Activated CD4-positive, alpha-beta T cell treated with anti-CD3 and anti-CD28 coated beads, Interleukin-2, amount 50 U/mL, for 16 hours (primary cell): ENCODE measurements around the gene WWOX.

Source experiments
- DNase-seq: peaks from one replicate; pipeline ENCODE4 v3.0.0-alpha.2; 2020

Gene WWOX

GRCh38 chr16:78932355-78932943 is 833.0 kb downstream of the WWOX start:
- DNase-seq: no peak

GRCh38 chr16:78936060-78936459 is 836.6 kb downstream of the WWOX start:
- DNase-seq: no peak

- DNase-seq: no peak
Measured at GRCh38 chr16:78939597-78939996, 840.1 kb downstream of the WWOX start.

- DNase-seq: no peak
Measured at GRCh38 chr16:78942625-78943245, 843.3 kb downstream of the WWOX start.

DNA sequence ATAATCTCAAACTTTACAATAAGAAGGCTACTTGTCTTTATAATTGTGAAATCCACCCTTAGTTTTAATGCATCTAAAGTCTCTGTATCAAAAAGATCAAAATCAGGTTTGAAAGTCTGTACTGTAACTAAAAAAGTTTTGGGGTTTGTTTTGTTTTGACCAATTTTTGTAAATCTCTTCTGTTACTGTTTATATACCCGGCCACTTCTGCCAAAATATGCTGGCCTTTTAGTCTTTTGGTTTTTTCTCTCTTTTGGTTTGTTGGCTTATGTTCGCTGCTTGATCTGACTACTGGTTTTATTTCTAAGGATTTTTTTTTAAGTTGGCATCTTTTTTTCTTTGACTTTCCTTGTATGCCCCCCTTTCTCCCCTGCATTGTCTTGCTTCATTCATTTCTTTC is 845.9 kb downstream of the WWOX start:
- no peak for DNase-seq

- no peak for DNase-seq
Measured at GRCh38 chr16:78946556-78946955, 847.1 kb downstream of the WWOX start.

DNA sequence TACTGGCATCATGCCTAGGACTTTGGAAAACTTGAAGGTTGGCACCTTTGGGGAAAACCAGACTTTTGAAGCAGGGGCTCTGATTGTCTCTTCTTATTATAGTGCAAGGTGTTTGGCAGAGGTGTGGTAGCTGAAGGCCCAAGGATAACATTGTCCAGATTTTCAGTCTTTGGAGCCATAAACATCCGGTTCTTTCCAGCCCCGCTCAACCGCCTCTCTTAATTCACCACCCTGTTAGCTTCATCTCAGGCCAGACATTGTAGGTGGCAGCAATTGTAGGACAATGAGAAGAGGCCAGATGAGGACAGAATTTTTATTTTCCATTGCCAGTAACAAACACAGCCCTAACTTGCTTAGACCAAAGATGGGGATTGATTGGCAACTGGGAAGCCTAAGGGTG is 851.3 kb downstream of the WWOX start:
- DNase-seq: no peak

GRCh38 chr16:78952630-78953029 is 853.2 kb downstream of the WWOX start:
- DNase-seq: no peak

GRCh38 chr16:78953526-78953925 is 854.1 kb downstream of the WWOX start:
- no peak for DNase-seq

DNA sequence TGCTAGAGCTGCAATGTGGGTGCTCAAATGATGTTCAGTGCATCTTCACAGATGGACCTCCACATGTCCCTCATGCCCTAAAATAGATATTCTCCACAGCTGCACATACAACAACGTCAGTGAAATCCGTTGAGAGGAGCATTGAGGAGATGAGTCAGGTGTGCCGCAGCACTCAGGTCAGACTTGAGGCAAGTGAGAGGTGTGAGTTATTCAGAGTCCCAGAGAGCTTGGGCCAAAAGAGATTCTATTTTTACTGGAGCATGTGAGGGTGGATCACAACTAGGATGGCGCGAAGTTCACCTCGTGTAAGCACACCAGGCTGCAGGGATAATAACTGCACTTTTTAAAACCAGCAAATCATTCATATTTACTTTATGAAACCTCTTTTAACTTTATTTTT is 855.8 kb downstream of the WWOX start:
- DNase-seq: no peak

DNA sequence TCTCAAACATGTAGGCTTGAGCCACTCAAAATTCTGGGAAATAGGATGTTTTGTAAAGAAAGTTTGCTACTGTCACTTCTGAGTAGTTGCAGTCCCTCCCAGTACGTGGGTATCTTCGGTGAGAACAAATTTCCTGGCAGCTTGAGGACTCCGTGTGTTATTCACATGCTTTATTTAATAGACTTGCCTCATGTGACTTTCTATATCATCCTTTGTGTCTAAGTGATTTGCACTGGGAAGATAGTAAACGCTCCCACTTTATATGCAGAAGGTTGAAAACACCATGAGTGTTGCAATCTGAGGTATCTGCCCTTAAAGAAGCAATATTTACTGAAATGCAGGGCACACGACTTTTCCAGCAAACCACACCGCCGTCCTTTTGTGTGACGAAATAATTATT is 857.4 kb downstream of the WWOX start:
- DNase-seq: no peak

- DNase-seq: peak; percentile 30
Measured at GRCh38 chr16:78957317-78958100, 858.1 kb downstream of the WWOX start.

GRCh38 chr16:78961464-78961863 is 862.0 kb downstream of the WWOX start:
- no peak for DNase-seq

DNA sequence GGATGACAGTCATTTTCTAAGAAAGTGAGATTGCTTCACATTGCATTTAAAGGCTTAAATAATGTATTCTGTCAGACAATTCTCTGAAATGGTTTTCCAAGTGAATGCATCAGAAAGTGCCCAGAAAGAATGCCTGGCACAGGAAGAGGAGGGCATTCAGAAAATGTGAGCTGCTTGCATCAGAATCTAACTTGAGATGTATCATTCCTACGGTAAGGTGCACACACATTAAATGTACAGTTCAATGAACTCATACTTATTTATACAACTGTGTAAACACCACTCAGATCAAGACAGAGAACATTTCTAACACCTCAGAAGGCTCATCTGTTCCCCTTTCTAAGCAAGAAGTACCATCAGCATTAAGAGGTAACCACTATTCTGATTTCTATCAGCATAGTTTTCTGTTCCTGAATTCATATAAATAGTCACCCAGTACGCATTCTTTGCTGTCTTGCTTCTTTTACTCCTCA is 863.0 kb downstream of the WWOX start:
- peak; percentile 64 for DNase-seq

- DNase-seq: no peak
Measured at GRCh38 chr16:78967948-78968347, 868.5 kb downstream of the WWOX start.

GRCh38 chr16:78969721-78970120 is 870.3 kb downstream of the WWOX start:
- no peak for DNase-seq

DNA sequence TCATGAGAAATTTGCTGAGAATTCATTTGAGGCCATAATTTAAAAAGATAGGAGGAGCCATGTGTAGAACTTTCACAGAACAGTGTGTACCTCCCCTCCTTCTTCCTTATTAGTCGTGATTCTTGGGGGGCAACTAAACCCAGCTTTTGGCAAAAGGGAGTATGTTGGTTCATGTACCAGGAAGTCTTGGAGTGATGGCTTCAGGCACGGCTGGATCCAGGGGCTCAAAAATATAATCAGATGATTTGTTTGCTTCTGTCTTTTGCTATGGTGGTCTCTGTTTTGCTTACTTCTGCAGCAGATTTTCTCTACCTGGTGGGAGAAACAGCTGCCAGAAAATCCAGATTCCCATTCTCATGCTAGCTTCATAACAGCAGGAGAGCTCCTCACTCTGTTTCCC is 871.2 kb downstream of the WWOX start:
- DNase-seq: no peak

DNA sequence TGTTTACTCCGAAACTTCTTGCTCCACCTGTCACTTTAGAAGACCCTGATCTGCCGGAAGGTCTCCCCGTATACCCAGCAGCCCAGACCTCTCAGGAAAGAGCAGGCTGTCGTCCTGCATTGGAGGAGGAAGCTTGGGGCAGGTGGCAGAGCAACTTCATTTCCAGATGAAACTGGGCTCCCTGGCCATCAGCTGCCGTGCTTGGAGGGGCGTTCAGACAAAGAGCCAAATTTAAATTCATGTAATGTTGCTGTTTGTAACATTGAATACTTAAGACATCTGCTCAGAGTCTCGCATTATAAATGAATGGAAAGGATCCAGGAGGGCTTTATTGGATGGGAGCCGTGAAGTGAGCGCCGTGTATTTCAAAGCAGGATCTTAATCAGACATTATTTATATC is 872.6 kb downstream of the WWOX start:
- DNase-seq: no peak

- no peak for DNase-seq
Measured at GRCh38 chr16:78972986-78973385, 873.5 kb downstream of the WWOX start.

DNA sequence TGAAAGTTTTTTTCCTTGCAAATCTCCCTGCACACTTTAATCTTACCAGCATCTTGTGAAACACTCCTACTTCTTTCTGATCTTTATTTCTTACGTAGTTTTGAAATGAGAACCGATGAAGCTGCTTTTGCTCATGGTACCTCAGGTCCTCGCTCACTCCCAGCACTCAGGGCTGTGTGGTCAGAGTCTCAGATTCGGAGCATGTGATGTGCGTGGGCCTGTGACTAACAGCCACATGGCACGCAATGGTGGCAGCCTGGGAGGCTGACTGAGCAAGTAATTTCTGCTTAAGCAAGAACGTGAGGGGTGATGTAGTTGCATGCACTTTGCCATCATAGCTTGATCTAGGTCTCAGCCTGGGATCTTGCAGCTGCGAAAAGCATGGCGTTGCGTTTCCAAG is 876.8 kb downstream of the WWOX start:
- peak; percentile 22 for DNase-seq

- no peak for DNase-seq
Measured at GRCh38 chr16:78980825-78981224, 881.4 kb downstream of the WWOX start.

DNA sequence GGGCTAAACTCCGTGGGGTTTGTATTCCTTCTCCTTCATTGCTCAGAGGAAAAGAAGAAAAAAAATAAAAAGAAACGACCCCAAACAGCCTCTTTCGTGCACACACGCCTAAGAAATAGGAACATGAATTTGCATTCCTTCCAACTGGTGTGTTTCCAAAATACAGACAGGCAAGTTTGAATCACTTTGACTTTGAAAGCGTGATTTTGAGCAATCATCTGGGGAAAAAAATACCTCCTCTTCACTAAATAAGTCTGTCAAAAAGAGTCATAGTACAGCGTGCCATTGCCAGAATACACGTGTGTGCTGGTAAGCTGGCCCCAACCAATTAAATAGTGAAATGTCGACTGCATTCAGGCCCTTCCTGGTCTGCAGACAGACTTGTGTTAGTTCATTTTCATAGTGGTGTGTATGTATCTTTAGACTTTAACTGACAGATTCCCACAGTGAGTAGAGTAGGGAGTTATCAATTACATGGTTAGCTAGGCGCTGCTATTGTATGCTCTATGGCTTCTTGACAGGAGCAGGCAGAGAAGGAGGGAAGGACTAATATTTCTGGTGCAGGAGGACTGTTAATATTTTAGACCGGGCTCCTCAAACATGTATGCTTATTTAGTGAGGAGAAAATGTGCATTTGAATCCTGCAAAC is 882.8 kb downstream of the WWOX start:
- no peak for DNase-seq

DNA sequence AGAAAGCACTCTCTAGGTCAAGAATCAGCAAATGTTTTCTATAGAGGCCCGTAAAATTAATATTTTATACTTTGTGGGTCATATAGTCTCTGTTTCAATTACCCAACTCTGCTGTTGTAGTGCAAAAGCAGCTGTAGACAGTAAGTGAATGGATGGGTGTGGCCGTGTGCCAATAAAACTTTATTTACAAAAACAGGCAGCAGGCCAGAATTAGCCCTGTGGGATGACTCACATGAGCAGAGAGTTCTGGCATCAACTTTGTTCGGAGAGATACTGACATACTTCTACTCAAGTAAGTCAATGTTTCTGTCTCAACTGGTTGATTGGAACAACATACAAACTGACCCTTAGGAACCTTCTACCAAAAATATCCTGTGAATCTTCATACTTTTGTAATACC is 884.9 kb downstream of the WWOX start:
- no peak for DNase-seq
